NB4 (cell line): Measurements from ENCODE around the gene DPEP2.
A peak's percentile ranks its signal among the peaks of the same experiment; 100 is the strongest.

Experiments used
- CTCF ChIP-seq: IDR thresholded peaks from one replicate; pipeline ENCODE4 v1.5.1; 2012; ENCODE audit warnings: low read depth, low read length
- MAX ChIP-seq: IDR thresholded peaks from 2 replicates; pipeline ENCODE4 v1.6.1; 2011; ENCODE audit warnings: low read depth, low read length
- POLR2A ChIP-seq: IDR thresholded peaks from 2 replicates; pipeline ENCODE4 v1.6.1; 2011; ENCODE audit warnings: mild to moderate bottlenecking; ENCODE audit not compliant: insufficient read length; ENCODE audit errors: extremely low read depth

GRCh38 chr16:68005786-68006286 lies 6.6 kb upstream of the DPEP2 start:
- no peak for TF ChIP-seq CTCF
- peak; percentile 77 for TF ChIP-seq MAX
- TF ChIP-seq POLR2A = no peak
